Measurements from ENCODE around the gene SYT8.
"Not testable (repeated sequence)": the region's sequence is repeated elsewhere in the genome, so short reads cannot be mapped to it uniquely, and the experiment has no call there.

SYT8 gene

GRCh38 chr11:1873813-1874150, 39.0 kb downstream of the SYT8 start:
- not testable (repeated sequence) for DNase-seq

DNA sequence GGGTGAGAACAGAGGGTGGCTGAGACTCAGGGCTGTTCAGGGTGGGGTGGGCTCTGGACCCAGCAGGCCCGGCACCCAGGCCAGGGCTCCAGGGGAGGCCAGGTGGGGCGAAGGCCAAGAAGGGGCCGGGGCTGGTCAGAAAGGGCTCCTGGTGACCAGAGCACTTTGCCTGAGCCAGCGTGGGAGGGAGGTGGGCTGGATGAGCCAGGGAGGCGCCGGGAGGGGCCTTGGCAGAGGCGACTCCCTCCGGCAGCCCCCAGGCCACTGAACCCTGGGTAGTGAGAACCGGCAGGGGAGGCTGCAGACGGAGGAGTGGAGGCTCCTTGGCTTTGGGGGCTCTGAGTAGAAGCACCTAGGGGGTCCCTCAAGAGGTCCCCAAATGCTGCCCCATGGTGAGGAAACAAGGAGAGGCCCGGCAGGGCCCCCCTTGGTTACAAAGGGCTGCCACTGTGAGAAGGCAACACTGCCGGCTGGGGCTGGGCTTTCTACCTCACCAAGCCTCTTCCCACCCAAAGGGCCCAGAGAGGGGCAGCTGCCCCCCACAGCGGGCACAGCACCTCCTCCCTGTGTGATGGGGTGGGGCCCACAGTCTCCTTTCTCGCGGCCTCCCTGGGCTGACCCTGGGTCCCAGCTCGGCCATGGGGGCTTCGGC, 39.8 kb downstream of the SYT8 start:
- not testable (repeated sequence) for DNase-seq

DNA sequence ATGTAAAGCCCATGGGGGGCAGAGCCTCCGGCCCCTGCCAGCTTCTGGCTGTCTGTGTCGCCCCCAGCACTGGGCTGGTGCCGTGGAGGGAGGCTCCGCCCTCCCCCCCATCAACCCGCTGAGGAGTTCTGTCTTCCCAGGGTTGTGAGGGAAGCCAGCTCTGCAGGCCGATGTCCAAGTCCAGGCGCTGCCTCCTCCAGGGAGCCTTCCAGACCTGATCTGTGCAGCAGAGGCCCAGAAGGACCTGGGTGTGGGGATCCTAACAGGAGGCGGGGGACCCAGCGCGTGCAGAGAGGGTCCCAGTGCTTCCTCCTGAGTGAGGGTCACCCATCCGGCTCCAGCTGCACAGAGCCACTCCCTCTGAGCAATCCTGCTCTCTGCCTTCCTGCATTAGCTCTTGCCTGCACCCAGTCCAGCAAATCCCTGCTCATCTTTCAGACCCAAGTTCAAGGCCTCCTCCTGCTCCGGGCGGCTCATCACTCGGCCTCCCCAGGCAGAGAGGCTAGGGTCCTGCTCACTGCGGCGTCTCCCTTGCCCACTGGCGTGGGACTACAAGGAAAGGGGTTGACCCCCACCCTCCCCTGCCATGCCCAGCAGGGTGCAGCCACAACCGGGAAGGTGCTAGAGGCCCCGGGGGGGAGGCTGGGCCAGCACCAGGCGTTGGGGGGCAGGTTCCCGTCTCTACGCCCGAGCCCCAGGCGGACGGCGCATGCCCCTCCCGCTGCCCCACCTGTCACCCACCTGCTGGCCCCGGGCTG, 40.5 kb downstream of the SYT8 start:
- no peak for DNase-seq

- not testable (repeated sequence) for DNase-seq
These were observed 41.1 kb downstream of the SYT8 start for GRCh38 chr11:1875851-1876301.

DNA sequence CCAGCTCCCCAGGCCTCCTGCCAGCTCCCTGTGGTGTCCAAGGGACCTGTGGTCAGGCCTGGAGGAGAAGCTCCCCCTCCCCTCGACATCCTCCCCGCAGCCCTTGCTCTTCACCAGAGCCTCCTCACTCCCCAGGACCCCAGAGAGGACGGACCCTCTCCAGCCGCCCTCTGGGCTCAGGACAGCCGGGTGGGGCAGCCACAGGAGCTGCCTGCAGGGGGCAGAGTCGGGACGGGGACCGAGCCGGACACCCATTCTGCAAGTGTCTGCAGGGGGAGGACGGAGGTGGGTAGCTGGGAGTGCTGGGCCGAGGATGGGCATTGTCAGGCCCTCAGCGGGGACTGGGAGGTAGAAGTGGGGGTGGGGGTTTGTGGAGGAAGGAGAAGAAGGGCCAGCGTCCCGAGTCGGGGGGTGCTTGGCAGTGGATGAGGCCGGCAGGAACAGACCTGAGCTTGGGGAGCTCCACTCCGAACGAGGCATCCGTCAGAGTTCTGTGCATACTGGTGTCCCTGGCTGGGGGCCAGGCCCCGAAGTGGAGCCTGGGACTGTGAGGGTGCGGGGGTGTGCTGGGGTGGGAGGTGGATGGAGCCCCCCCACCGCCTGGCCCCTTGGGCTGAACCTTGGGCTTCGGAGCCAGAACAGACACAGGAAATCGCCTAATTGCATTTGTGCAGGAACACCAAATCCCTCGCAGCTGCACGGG, 41.7 kb downstream of the SYT8 start:
- no peak for DNase-seq

DNA sequence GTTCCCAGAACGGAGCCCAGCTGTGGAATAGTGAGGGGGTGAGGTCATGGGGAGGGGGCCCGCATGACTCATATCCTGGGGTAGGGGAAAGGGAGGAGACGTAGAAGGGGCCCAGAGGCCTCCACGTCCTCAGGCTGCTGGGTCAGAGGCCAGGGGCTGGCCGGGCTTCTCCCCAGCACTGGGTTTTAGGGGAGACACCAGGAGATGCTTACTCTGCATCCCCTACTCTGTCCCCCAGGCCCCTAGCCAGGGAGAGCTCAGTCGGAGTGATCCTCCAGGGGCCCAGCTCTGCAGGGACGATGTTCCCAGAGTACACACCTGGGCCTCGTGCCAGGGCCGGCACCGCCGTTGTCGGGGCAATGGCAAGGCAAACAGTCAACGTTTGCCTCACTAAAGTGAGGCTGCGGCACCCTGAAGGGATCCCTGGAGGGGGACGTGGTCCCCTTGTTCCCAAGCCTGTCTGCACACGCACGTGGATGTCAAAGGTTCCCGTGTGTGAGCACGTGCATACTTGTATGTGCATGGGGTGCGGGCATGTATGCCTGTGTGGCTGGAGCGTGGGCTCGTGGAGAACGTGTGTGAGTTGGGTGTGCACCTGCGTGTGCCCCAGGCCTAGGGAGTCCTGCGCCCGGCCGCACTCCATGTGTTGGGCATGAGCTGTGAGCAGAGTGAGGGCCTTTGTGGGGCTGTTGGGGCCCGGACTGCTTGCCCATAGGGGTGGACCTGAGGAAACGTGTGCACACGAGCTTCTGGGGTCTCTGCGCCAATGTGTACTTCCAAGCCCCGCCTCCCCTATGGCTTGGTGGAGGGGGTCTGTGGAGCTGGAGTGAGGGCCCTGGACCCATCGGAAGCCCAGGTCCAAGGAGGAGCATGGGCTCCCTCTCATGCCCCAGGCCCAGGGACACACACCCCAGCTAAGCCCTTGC, 42.7 kb downstream of the SYT8 start:
- DNase-seq, result no peak

DNA sequence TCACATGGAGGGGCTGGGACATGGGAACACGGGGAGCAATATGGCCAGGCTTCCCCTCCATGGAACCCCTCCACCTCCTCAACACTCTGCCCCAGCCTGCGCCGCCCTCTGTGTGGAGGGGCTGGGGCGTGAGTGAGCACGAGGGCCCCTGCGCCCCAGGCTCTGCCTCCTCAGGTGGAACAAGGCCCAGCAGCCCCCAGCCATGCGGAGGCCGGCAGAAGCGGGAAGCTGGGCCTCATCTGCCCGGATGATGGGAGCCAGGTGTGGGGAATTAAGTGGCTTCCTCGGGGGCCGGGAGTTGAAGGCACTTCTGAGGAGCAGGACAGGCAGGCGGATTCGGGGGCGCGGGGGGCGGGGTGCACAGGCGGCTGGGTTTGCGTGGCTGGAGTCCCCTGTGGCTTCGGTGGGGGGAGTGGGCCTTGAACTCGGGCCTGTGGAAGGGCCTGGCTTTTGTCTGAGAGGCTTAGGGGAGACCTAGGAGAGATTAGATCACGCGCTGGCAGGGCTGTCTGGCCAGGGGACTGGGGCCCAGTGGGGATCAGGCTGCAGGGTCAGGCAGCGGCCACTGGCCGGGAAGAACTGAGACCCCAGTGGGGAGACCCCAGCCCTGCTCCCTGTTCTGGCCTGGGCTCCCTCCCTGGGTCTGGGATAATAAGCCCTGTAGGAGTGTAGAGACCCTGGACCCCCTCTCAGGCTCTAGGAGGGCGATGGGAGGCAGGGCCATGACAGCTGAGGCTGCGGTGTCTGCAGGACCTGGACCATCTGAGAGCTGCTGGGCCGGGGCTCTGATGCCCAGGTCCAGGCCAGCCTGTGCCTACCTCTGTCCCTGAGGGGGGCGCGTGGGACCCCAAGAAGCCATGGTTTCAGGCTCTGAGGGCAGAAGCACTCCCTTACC, 43.6 kb downstream of the SYT8 start:
- DNase-seq, result no peak

DNA sequence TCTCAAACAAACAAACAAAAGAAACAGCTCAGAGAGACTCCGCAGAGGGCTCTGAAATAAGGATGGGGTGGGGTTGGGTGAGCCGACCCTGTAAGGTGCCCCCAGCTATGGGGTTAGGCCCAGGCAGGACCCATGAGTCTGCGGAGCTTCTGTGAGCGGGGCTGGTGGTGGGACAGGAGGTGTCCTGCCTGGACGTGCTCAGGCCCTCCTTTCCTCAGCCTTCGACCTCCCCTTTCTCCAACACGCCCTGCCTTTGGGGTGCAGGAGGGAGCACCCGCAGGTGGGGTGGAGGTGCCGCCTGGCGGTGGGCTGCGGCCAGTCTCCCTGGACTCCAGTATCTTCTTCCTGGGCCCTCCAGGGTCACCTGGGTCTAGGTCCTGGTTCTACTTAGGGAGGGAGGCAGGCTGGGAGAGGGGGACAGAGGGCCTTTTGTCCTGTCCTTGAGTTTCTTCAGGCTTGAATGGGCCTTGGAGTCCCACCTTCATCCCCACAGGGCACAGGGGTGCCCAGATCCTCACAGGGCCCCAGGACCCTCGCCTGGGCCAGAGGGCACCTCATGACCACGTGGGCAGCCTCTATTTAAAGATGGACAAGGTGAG, 44.7 kb downstream of the SYT8 start:
- no peak for DNase-seq

- DNase-seq, result no peak
These were observed 45.3 kb downstream of the SYT8 start for GRCh38 chr11:1879941-1880720.

DNA sequence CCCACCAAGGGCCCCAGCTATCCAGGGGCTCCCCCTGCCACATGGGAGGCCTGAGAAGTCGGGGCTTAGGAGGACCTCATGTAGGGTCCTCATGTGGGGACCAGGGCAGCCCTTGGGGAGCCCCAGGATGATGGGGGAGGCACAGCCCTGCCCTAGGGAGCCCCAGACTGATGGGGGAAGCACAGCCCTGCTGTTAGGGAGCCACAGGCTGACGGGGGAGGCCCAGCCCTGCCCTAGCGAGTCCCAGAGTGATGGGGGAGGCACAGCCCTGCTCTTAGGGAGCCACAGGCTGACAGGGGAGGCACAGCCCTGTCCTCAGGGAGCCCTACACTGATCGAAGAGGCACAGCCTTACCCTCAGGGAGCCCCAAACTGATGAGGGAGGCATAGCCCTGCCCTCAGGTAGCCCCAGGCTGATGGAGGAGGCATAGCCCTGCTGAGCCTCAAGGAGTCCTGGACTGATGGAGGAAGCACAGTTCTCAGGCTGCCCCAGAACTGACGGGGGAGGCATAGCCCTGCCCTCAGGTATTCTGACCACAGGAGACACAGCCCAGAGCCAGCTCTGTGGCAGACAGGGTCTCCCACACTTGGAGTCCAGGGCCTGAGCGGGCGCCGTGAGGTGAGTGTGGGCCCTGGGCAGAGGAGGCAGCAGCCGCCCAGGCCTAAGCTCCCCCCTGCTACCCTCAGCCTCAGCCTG, 46.1 kb downstream of the SYT8 start:
- DNase-seq, result no peak

GRCh38 chr11:1881442-1882264, 46.9 kb downstream of the SYT8 start:
- DNase-seq, result no peak

DNA sequence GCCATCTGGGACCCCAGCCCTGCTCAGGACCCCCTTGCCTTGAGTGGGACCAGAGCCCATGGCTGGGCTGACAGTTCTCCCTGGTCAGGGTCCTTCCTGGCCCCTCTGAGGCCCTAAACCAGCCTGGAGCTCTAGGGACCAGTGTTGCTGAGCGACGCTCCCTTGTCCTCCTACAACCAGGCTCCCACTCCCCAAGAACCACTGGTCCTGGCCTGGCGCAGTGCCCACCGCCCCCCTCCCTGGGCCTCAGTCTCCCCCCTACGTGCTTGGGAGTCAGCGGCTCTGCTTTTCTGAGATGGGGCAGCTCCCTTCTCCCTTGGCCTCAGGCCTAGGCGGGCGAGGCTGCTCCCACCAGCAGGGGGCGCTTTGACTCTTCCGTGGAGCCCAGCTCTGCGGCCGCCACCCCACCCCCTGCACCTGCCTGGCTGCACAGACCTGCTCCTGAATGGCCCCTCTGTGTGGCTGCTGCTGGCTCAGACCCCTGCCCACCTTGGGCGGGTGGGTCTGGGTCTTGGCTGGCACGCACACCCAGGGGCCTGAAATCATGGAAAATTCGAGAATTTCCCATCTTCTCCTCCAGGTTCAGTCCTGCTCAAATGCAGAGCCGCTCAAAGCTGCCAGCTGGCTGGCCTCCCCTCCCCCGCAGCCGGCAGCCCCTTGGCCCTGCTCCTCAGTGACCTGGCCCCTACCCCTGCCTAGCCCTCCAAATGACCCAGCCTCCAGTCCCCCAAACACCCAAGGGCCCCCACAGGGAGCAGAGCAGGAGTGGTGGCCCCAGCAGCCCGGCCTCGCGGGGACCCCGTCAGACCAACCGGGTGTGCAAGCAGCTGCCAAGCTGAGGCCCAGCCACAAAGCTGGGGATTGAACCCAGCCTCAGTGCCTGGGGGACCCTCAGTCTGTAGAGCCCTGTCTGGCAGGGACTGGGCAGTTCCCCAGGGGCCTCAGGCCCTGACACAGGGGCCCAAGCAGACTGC, 47.8 kb downstream of the SYT8 start:
- peak; percentile 86 for DNase-seq

GRCh38 chr11:1883346-1884302, 48.8 kb downstream of the SYT8 start:
- no peak for DNase-seq

DNA sequence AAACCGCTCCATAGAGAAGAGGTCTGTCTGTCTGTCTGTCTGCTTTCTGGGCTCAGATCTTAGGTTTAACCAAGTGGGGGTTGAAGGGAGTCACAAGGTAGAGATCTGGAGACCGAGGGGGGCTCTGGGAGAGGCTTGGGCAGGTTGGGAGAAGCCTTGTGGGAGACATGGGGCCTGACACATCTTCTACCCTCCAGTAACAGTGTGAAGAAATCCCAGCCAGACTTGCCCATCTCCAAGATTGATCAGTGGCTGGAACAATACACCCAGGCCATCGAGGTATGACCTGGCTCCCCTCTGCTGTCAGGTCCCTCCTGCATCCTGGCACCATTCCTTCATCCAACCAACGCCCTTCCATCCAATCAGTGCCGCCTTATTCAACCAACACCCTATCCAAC, 49.5 kb downstream of the SYT8 start:
- no peak for DNase-seq

DNA sequence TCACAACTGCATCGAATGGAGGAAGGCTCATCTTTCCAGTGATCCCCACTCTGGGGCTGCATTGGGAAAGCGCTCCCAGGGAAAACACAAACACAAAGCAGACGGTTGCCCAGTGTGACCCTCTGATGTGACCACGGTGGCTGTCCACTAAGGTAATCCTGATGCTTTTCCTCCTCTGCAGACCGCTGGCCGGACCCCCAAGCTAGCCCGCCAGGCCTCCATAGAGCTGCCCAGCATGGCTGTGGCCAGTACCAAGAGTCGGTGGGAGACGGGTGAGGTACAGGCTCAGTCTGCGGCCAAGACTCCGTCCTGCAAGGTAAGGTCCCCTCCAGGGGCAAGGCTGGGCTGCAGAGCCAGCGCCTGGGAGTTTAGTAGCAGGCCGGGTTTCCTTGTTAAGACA, 51.8 kb downstream of the SYT8 start:
- DNase-seq, result not testable (repeated sequence)
